ENCODE data around the gene ACTMAP.

DNA sequence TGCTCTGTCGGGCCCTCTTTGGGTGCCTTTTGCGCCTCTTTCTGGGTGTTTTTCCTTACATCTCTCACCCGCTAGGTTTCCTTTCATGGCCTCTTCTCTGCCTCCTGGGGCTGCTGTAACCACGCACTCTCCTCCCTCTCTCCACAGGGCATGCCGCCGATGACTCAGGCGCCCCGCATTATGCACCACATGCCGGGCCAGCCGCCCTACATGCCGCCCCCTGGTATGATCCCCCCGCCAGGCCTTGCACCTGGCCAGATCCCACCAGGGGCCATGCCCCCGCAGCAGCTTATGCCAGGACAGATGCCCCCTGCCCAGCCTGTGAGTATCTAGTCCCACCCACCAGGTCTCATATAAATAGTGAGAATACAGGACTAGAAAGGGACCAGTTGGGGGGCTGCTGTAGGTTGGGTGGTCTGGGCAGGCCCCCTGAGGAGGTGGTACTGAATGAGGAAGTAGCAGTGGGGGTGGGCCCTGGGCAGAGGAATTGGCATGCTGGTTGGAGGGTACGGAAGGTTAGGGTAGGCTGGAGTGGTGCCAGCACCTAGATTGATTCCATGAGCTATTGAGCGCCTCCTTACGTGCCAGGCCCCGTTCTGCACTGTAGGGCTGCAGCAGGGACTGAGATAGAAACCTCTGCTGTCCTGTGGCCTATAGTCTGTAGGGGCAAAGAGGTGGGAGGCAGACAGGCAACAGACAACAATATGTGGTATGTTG is 12.6 kb upstream of the ACTMAP start:
- no peak for TF ChIP-seq POLR2A (IDR thresholded peaks at IDR 0.05)
- TF ChIP-seq, protein P1, sequence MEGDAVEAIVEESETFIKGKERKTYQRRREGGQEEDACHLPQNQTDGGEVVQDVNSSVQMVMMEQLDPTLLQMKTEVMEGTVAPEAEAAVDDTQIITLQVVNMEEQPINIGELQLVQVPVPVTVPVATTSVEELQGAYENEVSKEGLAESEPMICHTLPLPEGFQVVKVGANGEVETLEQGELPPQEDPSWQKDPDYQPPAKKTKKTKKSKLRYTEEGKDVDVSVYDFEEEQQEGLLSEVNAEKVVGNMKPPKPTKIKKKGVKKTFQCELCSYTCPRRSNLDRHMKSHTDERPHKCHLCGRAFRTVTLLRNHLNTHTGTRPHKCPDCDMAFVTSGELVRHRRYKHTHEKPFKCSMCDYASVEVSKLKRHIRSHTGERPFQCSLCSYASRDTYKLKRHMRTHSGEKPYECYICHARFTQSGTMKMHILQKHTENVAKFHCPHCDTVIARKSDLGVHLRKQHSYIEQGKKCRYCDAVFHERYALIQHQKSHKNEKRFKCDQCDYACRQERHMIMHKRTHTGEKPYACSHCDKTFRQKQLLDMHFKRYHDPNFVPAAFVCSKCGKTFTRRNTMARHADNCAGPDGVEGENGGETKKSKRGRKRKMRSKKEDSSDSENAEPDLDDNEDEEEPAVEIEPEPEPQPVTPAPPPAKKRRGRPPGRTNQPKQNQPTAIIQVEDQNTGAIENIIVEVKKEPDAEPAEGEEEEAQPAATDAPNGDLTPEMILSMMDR (IDR thresholded peaks at IDR 0.05) = no peak

Data from vagina (tissue), 2 donors.